Vagina (tissue), 2 donors: ENCODE results near the gene PHPT1.

ENCODE experiments used
- CTCF ChIP-seq, 3 experiments: fragments of 450-650 bp in 2 of 3; fragments of 200-600 bp in 1 of 3; sonication (generic) in 1 of 3; IDR thresholded peaks; one replicate each; pipeline ENCODE4 v1.5.1; 2017 to 2019; ENCODE audit warnings: antibody characterized with exemption in 3 of 3, mild to moderate bottlenecking in 2 of 3, moderate library complexity in 2 of 3
- POLR2A ChIP-seq, 2 donors: fragments of 450-650 bp; IDR thresholded peaks; one replicate each; pipeline ENCODE4 v1.6.1; 2017; ENCODE audit warnings: antibody characterized with exemption in 2 of 2, mild to moderate bottlenecking in 2 of 2, moderate library complexity in 2 of 2
- POLR2AphosphoS5 ChIP-seq, 2 donors: sonication (generic); formaldehyde crosslinking; IDR thresholded peaks; one replicate each; pipeline ENCODE4 v1.9.0; 2017; ENCODE audit warnings: antibody characterized with exemption in 2 of 2, mild to moderate bottlenecking in 2 of 2, low read depth in 1 of 2; ENCODE audit not compliant: insufficient read depth in 1 of 2

- no peak for TF ChIP-seq POLR2AphosphoS5 (IDR thresholded peaks at IDR 0.05; ENCODE audit: insufficient read depth in 1 of 2, low read depth in 1 of 2)
- TF ChIP-seq POLR2A (IDR thresholded peaks at IDR 0.05): no peak
- TF ChIP-seq CTCF (IDR thresholded peaks at IDR 0.05): no peak
Observed at GRCh38 chr9:136848393-136849037, 694 bp upstream of the PHPT1 start.
